ENCODE measurements around the gene PCBP3.

DNA sequence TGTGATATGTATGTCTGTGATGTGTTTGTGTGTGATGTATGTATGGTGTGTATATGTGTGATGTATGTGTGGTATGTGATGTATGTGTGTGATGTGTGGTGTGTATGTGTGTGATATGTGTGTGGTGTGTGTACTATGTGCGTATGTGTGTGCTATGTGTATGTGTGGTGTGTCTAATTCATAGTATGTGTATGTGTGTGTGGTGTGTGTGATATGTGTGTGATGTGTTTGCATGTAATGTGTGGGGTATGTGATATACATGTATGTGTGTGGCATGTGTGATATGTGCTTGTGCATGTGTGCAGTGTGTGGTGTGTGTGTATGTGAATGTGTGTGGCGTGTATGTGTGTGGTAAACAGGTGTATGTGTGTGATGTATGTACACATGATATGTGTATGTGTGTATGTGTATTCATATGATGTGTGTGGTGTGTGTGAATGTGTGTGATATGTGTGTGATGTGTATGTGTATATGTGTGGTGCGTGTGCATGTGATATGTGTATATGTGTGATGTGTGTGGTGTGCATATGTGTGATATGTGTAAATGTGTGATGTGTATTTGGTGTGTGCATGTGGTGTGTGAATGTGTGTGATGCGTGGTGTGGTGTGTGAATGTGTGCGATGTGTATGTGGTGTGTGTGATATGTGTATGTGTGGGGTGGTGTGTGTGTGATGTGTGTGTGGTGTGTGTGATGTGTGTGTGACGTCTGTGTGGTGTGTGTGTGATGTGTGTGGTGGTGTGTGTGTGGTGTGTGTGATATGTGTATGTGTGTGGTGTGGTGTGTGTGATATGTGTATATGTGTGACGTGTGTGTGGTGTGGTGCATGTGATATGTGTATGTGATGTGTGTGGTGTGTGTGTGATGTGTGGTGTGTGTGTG, 8.0 kb upstream of the PCBP3 start:
- TF ChIP-seq, protein P1, sequence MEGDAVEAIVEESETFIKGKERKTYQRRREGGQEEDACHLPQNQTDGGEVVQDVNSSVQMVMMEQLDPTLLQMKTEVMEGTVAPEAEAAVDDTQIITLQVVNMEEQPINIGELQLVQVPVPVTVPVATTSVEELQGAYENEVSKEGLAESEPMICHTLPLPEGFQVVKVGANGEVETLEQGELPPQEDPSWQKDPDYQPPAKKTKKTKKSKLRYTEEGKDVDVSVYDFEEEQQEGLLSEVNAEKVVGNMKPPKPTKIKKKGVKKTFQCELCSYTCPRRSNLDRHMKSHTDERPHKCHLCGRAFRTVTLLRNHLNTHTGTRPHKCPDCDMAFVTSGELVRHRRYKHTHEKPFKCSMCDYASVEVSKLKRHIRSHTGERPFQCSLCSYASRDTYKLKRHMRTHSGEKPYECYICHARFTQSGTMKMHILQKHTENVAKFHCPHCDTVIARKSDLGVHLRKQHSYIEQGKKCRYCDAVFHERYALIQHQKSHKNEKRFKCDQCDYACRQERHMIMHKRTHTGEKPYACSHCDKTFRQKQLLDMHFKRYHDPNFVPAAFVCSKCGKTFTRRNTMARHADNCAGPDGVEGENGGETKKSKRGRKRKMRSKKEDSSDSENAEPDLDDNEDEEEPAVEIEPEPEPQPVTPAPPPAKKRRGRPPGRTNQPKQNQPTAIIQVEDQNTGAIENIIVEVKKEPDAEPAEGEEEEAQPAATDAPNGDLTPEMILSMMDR (IDR thresholded peaks at IDR 0.05) = no peak
- TF ChIP-seq POLR2A (IDR thresholded peaks at IDR 0.05) = no peak
